Natural killer cell (primary cell): ENCODE measurements around the gene SLC29A4. TPM values are rescaled to one million over a fixed set of nuclear protein-coding genes. Genes with fewer than 3 reads are reported as not detected.
"Not testable (repeated sequence)": the region's sequence is repeated elsewhere in the genome, so short reads cannot be mapped to it uniquely, and the experiment has no call there.

ENCODE experiments used
- ATAC-seq, 3 donors: fragments of 150-1000 bp in 2 of 3; fragments of 200-7000 bp in 1 of 3; cut with Tn5 transposase; 1 replicate in 1 of 3; 2 replicates in 2 of 3; pipeline ENCODE4 v1.10.0; 2021; ENCODE audit warnings: mild to moderate bottlenecking in 2 of 3, moderate library complexity in 2 of 3
- DNase-seq, 2 donors: peaks; one replicate each; pipeline versions ENCODE4 v3.0.0 to v3.0.0-alpha.2; 2013 to 2021; ENCODE audit warnings: mixed read lengths in 1 of 2
- H3K27ac ChIP-seq: one replicate; pipeline ENCODE4 v1.5.1; 2013; ENCODE audit warnings: mild to moderate bottlenecking, low read length
- H3K27me3 ChIP-seq: one replicate; pipeline ENCODE4 v1.6.1; 2013; ENCODE audit warnings: low read length; ENCODE audit not compliant: control insufficient read depth, insufficient read depth
- H3K36me3 ChIP-seq: one replicate; pipeline ENCODE4 v1.6.1; 2013; ENCODE audit warnings: low read length; ENCODE audit not compliant: control insufficient read depth, insufficient read depth
- H3K4me1 ChIP-seq: one replicate; pipeline ENCODE4 v1.6.1; 2013; ENCODE audit warnings: low read length; ENCODE audit not compliant: control insufficient read depth, insufficient read depth
- H3K4me3 ChIP-seq: one replicate; pipeline ENCODE4 v1.5.1; 2013; ENCODE audit warnings: low read length
- H3K9me3 ChIP-seq: one replicate; pipeline ENCODE4 v1.6.1; 2013; ENCODE audit warnings: low read length; ENCODE audit not compliant: control insufficient read depth, insufficient read depth
- H3K27ac Mint-ChIP-seq, 2 donors: one replicate each; pipeline ENCODE4 v1.8.0; 2022; ENCODE audit warnings: mild to moderate bottlenecking in 2 of 2, mixed read lengths in 2 of 2, moderate library complexity in 1 of 2
- H3K27me3 Mint-ChIP-seq, 2 donors: one replicate each; pipeline ENCODE4 v1.8.0; 2022; ENCODE audit warnings: low read depth in 2 of 2, mixed read lengths in 2 of 2
- H3K36me3 Mint-ChIP-seq: one replicate; pipeline ENCODE4 v1.8.0; 2022; ENCODE audit warnings: mixed read lengths
- H3K4me1 Mint-ChIP-seq, 2 donors: one replicate each; pipeline ENCODE4 v1.8.0; 2022; ENCODE audit warnings: mixed read lengths in 2 of 2
- H3K4me3 Mint-ChIP-seq: one replicate; pipeline ENCODE4 v1.8.0; 2022; ENCODE audit warnings: mild to moderate bottlenecking, moderate library complexity, mixed read lengths
- H3K9me3 Mint-ChIP-seq, 2 donors: one replicate each; pipeline ENCODE4 v1.8.0; 2022; ENCODE audit warnings: mixed read lengths in 2 of 2
- CTCF ChIP-seq: fragments of 200-600 bp; IDR thresholded peaks from one replicate; pipeline ENCODE4 v1.8.0; 2022; ENCODE audit warnings: antibody characterized with exemption
- WGBS: methylation state at CpG from one replicate; pipeline ENCODE4 v1.1.7; 2013; ENCODE audit warnings: missing lambda C conversion rate; ENCODE audit not compliant: insufficient coverage; 5-methylcytosine and 5-hydroxymethylcytosine counted together
- intact Hi-C: fragments of 100-400 bp; cut with micrococcal nuclease; formaldehyde crosslinking; loops from one replicate; pipeline ENCODE4 v1.14.2; 2022
- total RNA-seq, 4 donors: library from RNA; stranded (reverse); fragments of 120-200 nt in 1 of 4; gene quantifications; one replicate each; pipeline versions ENCODE4 v1.2.3 to v1.2.4, GENCODE V29; 2013 to 2022

Gene SLC29A4
- total RNA-seq, 3 donors from 2014 or later (not counting 1 experiment from before 2014, with no cell fraction given) = 0.16 to 0.95 (median 0.40) TPM

DNA sequence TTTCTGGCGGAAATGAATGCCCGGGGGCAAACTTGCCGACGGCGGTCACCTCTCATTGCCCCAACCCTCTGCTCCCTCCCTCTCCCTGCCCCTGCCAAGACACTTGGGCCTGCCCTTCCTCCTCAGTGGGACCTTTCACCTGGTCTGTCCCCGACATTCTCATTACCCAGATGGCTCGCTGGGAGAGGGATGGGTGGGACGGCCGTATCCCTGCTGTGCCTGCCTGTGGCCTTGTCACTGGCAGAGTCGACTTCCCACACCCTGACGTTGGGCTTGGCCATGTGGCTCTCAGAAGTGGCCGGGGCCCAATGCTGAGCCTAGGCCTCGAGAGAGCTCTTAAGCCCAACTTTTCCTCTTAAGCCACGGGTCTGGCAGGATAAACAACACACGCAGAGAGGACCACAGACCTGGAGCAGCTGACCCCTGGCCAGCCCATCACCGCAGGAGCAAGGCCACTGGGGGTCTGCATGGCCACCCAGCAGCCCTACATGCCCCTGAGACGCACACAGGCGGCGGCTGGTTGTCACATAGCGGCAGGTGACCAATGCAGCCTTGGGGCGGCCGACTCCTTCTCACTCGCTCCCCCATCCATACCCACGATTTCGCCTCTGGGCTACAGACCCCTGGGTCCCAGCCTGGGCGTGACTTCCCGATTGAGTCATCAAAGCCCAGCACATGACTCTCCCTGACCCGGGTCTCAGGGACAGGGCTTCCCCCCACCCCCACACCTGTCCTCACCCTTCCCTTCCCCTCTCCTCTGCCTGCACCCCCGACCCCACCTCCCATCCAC, 40.1 kb downstream of the SLC29A4 start:
- Histone ChIP-seq H3K27ac (no peak overlapping the region), H3K36me3 (peaks cover 43% of the 10 kb centered on the region), H3K27me3 (no peaks in the 10 kb centered on the region), H3K9me3 (peaks cover 6% of the 10 kb centered on the region), H3K4me1 (peaks cover 8% of the 10 kb centered on the region), H3K4me3 (no peak overlapping the region)
- Mint-ChIP-seq H3K4me3 (no peak overlapping the region), H3K36me3 (peaks cover 21% of the 10 kb centered on the region), H3K4me1 (peaks cover 7 to 16% of the 10 kb centered on the region in 2 donors), H3K27ac (peak overlapping the region in 1 of 2 donors; percentile 42), H3K9me3 (peaks cover 0 to 2% of the 10 kb centered on the region in 2 donors), H3K27me3 (no peaks in the 10 kb centered on the region)
- WGBS = 94% methylated on average over 28 of the region's 29 CpGs
- ATAC-seq = no peak
- intact Hi-C loops = no loop called here
- no peak for TF ChIP-seq CTCF
- DNase-seq = no peak

DNA sequence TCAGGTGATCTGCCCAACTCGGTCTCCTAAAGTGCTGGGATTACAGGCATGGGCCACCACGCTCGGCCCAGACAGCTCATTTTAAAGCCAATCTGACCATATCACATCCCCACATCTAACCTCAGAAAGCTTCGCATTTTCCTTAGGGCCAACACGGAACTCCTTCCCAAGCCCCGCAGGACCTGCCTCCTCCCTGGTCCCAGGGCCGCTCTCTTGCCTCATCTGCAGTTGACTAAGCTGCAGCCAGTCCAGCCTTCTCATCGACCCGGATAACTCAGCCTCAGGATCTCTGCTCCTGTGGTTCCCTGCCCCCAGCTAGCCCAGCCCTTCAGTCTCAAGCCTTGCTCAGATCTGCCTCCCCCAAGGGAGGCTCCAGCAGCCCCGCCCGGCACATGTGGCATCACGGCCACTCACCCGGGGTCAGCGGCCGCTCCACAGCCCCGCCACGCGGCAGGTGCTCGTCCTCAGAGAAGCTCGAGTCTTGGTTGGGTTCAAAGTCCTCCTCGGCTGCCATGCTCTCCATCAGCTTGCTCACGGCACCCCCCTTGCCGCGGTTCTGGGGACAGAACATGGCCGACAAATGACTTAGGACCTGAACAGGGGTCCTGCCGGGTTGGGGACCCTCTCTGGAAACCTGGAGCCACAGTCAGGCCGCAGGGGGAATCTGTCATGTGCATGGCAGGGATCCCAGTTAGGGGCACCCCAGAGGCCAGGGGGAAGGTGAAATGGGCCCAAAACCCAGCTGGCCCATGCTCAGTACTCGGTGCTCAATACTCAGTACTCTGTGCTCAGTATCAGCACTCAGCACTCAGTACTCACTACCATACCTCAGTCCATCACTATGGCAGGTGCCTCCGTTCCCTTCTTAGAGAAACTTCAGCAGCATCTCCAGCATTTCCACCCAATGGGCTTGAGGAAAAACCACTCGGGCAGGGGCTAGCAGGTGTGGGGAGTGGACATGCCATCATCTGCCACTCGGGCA, 41.3 kb downstream of the SLC29A4 start:
- H3K9me3 ChIP-seq, DNase-seq, H3K27ac ChIP-seq, ATAC-seq, H3K4me3 ChIP-seq, H3K9me3 Mint-ChIP-seq, intact Hi-C loops, H3K36me3 Mint-ChIP-seq, H3K4me3 Mint-ChIP-seq, H3K27me3 ChIP-seq, H3K27me3 Mint-ChIP-seq: not testable (repeated sequence)
- Histone ChIP-seq H3K4me1 (peaks cover 17% of the 10 kb centered on the region), H3K36me3 (peaks cover 39% of the 10 kb centered on the region)
- 94% methylated on average over 30 of the region's 31 CpGs for WGBS
- Mint-ChIP-seq H3K27ac (peak overlapping the region in 1 of 2 donors; percentile 81), H3K4me1 (peaks cover 7 to 17% of the 10 kb centered on the region in 2 donors)

DNA sequence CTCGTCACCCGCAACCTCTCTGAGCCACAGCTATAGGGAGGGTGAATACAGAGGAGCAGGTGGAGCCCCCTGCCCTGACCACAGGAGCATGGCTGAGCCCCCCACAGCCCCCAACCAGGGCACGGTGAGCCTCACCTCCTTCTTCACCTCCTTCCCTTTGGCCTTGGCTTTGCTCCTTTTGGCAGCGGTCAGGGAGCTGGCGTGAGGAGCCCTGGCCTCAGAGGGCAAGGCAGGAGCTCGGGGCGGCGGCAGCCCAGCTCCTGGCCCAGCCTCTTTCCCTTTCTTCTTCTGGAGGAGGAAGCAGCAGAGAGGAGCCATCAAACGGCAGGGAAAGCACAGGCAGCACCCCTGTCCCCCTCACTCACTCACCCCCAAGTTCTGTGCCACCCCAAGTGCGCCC, 42.2 kb downstream of the SLC29A4 start:
- no peak overlapping the region for H3K4me3 Mint-ChIP-seq
- H3K27ac ChIP-seq = no peak overlapping the region
- WGBS = 95% methylated on average over 7 of the region's 10 CpGs
- no peaks in the 10 kb centered on the region for H3K9me3 Mint-ChIP-seq
- no peaks in the 10 kb centered on the region for H3K27me3 Mint-ChIP-seq
- DNase-seq (no peak), ATAC-seq (no peak)
- TF ChIP-seq CTCF = no peak
- H3K27ac Mint-ChIP-seq = peak overlapping the region in 1 of 2 donors; percentile 81
- peaks cover 7 to 17% of the 10 kb centered on the region in 2 donors for H3K4me1 Mint-ChIP-seq
- intact Hi-C loops = no loop called here
- H3K4me1 ChIP-seq = peaks cover 17% of the 10 kb centered on the region
- peaks cover 40% of the 10 kb centered on the region for H3K36me3 ChIP-seq
- no peak overlapping the region for H3K4me3 ChIP-seq
- H3K36me3 Mint-ChIP-seq = peaks cover 1% of the 10 kb centered on the region
- no peaks in the 10 kb centered on the region for H3K27me3 ChIP-seq
- no peaks in the 10 kb centered on the region for H3K9me3 ChIP-seq

DNA sequence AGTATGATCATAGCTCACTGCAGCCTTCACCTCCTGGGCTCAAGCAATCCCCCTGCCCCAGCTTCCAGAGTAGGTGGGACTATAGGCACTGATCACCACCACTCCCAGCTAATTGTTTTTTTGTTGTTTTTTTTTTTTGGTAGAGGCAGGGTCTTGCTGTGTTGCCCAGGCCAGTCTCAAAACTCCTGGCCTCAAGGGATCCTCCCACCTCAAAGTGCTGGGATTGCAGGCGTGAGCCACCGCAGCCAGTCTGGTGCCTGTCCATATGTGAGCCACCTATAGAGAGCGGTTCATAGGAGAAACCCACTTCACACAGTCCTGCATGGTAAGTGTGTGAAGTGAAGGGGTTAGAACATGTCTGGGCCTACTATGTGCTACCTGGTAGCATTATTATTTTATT, 47.5 kb downstream of the SLC29A4 start:
- no peak for DNase-seq
- H3K4me3 Mint-ChIP-seq = no peak overlapping the region
- H3K27ac Mint-ChIP-seq = no peak overlapping the region
- peaks cover 22 to 40% of the 10 kb centered on the region in 2 donors for H3K4me1 Mint-ChIP-seq
- no peak for TF ChIP-seq CTCF
- intact Hi-C loops = no loop called here
- H3K27ac ChIP-seq = no peak overlapping the region
- H3K27me3 ChIP-seq = no peaks in the 10 kb centered on the region
- H3K4me1 ChIP-seq = peaks cover 41% of the 10 kb centered on the region
- 100% methylated on average over 3 of the region's 3 CpGs for WGBS
- ATAC-seq = no peak
- no peaks in the 10 kb centered on the region for H3K9me3 Mint-ChIP-seq
- no peaks in the 10 kb centered on the region for H3K36me3 Mint-ChIP-seq
- H3K27me3 Mint-ChIP-seq = no peaks in the 10 kb centered on the region
- no peak overlapping the region for H3K4me3 ChIP-seq
- no peaks in the 10 kb centered on the region for H3K9me3 ChIP-seq
- H3K36me3 ChIP-seq = peaks cover 24% of the 10 kb centered on the region
